Endothelial cell of umbilical vein (primary cell): ENCODE results near the gene SERINC2. TPM values are rescaled to one million over a fixed set of nuclear protein-coding genes. Genes with fewer than 3 reads are reported as not detected.

Experiments used
- BruUV-seq: library from RNA; stranded (reverse); fragments of 400-500 nt; replicated peaks from 2 replicates; lab custom pipeline; 2021; lab: Mats Ljungman, UMichigan
- CTCF ChIA-PET: fragments of 300-600, 350-600 bp; sonication (Branson Sonifier 250); formaldehyde crosslinking; loops from one replicate; lab custom pipeline; 2021; ENCODE audit warnings: antibody characterized with exemption, inconsistent platforms; lab: Charles Lee
- POLR2A ChIA-PET: fragments of 300-600, 350-600 bp; sonication (Branson Sonifier 250); formaldehyde crosslinking; loops from one replicate; lab custom pipeline; 2021; ENCODE audit warnings: antibody characterized with exemption, inconsistent platforms; lab: Charles Lee
- DNase-seq: peaks from one replicate; pipeline ENCODE4 v3.0.0-alpha.2; 2011; ENCODE audit warnings: low read depth, low spot score
- FAIRE-seq: peaks from 2 replicates; lab custom pipeline; 2011; peaks lifted over from hg19 to GRCh38; lab: Jason Lieb, UNC
- H2AFZ ChIP-seq: 2 replicates; pipeline ENCODE4 v1.6.0; 2012; ENCODE audit warnings: low read depth, low read length, control low read depth, inconsistent platforms
- H3K27ac ChIP-seq: 2 replicates; pipeline ENCODE4 v1.5.1; 2011; ENCODE audit warnings: low read depth, mild to moderate bottlenecking, control low read depth, low read length, moderate library complexity; ENCODE audit not compliant: insufficient read depth
- H3K27me3 ChIP-seq, 2 experiments: 2 replicates each; pipeline versions ENCODE4 v1.6.0 to v1.6.1; 2011; ENCODE audit warnings: low read length in 2 of 2, mixed read lengths in 1 of 2; ENCODE audit not compliant: control insufficient read depth in 2 of 2, insufficient read depth in 2 of 2
- H3K36me3 ChIP-seq, 2 experiments: 2 replicates in 1 of 2; 3 replicates in 1 of 2; pipeline ENCODE4 v1.5.1; 2011; ENCODE audit warnings: low read length in 2 of 2, mild to moderate bottlenecking in 1 of 2, moderate library complexity in 1 of 2; ENCODE audit not compliant: control insufficient read depth in 2 of 2, insufficient read depth in 2 of 2; ENCODE audit errors: extremely low read depth in 1 of 2
- H3K4me1 ChIP-seq: 3 replicates; pipeline ENCODE4 v1.5.1; 2011; ENCODE audit warnings: mild to moderate bottlenecking, low read length; ENCODE audit not compliant: control insufficient read depth, insufficient read depth; ENCODE audit errors: extremely low read depth
- H3K4me2 ChIP-seq: 2 replicates; pipeline ENCODE4 v1.6.1; 2011; ENCODE audit warnings: low read length, control low read depth, mixed read lengths; ENCODE audit not compliant: insufficient read depth
- H3K4me3 ChIP-seq, 3 experiments: fragments of 200-600 bp in 1 of 3; sonication (generic), shearing (Covaris generic) in 1 of 3; replicated peaks in 1 of 3; 2 replicates each; pipeline ENCODE4 v1.5.1; 2011 to 2016; ENCODE audit warnings: control low read depth in 3 of 3, low read length in 3 of 3, mild to moderate bottlenecking in 2 of 3, inconsistent platforms in 1 of 3, low read depth in 1 of 3, moderate library complexity in 1 of 3; ENCODE audit not compliant: insufficient read depth in 1 of 3
- H3K79me2 ChIP-seq: 2 replicates; pipeline ENCODE4 v1.6.0; 2012; ENCODE audit warnings: low read length, inconsistent platforms; ENCODE audit not compliant: control insufficient read depth, insufficient read depth
- H3K9ac ChIP-seq: replicated peaks from 2 replicates; pipeline ENCODE3; 2011; ENCODE audit warnings: low read length, control low read depth; ENCODE audit not compliant: insufficient read depth; ENCODE audit errors: extremely low read depth
- H3K9me1 ChIP-seq: replicated peaks from 3 replicates; pipeline ENCODE4 v1.6.0; 2011; ENCODE audit warnings: mild to moderate bottlenecking, low read length; ENCODE audit not compliant: control insufficient read depth, insufficient read depth; ENCODE audit errors: extremely low read depth
- H3K9me3 ChIP-seq: replicated peaks from 2 replicates; pipeline ENCODE4 v1.5.1; 2012; ENCODE audit warnings: low read length, inconsistent platforms; ENCODE audit not compliant: control insufficient read depth, insufficient read depth
- H4K20me1 ChIP-seq: replicated peaks from 2 replicates; pipeline ENCODE3; 2011; ENCODE audit warnings: mild to moderate bottlenecking, low read length; ENCODE audit not compliant: control insufficient read depth, insufficient read depth; ENCODE audit errors: extremely low read depth
- CTCF ChIP-seq, 2 donors: IDR thresholded peaks; 1 replicate in 1 of 2; 2 replicates in 1 of 2; pipeline ENCODE4 v1.5.1; 2011; ENCODE audit warnings: low read length in 2 of 2, mild to moderate bottlenecking in 2 of 2, moderate library complexity in 2 of 2, control low read depth in 1 of 2, inconsistent platforms in 1 of 2, low read depth in 1 of 2; ENCODE audit not compliant: insufficient read depth in 1 of 2; ENCODE audit errors: extremely low read depth in 1 of 2
- EZH2 ChIP-seq: IDR thresholded peaks from 2 replicates; pipeline ENCODE4 v1.6.1; 2012; ENCODE audit warnings: borderline replicate concordance, low read depth, mild to moderate bottlenecking, moderate library complexity, low read length, inconsistent platforms; ENCODE audit not compliant: severe bottlenecking
- FOS ChIP-seq: IDR thresholded peaks from 2 replicates; pipeline ENCODE4 v1.6.1; 2011; ENCODE audit warnings: mild to moderate bottlenecking, low read length, moderate library complexity, borderline replicate concordance; ENCODE audit not compliant: insufficient read depth
- GATA2 ChIP-seq: IDR thresholded peaks from 2 replicates; pipeline ENCODE4 v1.7.0; 2011; ENCODE audit warnings: low read depth, mild to moderate bottlenecking, moderate library complexity, mixed read lengths, low read length; ENCODE audit not compliant: insufficient read length, insufficient read depth
- JUN ChIP-seq: IDR thresholded peaks from 2 replicates; pipeline ENCODE4 v1.6.1; 2011; ENCODE audit warnings: borderline replicate concordance, low read depth; ENCODE audit not compliant: insufficient read length, insufficient read depth
- MAX ChIP-seq: IDR thresholded peaks from 2 replicates; pipeline ENCODE4 v1.6.1; 2011; ENCODE audit not compliant: insufficient read depth, insufficient read length
- MYC ChIP-seq: IDR thresholded peaks from one replicate; pipeline ENCODE4 v1.6.1; 2011; ENCODE audit warnings: mild to moderate bottlenecking, low read depth, low read length
- POLR2A ChIP-seq: IDR thresholded peaks from 2 replicates; pipeline ENCODE4 v1.6.1; 2012; ENCODE audit warnings: low read depth, mild to moderate bottlenecking, control low read depth, low read length
- POLR2AphosphoS5 ChIP-seq: IDR thresholded peaks from 2 replicates; pipeline ENCODE4 v1.6.1; 2012; ENCODE audit warnings: low read depth, mild to moderate bottlenecking, control low read depth, low read length, moderate library complexity; ENCODE audit not compliant: insufficient read depth
- dilution Hi-C: fragments of 300-500 bp; cut with MboI; formaldehyde crosslinking; loops from one replicate; pipeline ENCODE4 v1.15.0; 2019; ENCODE audit warnings: low sequenced_read_pairs; ENCODE audit not compliant: extremely low pct_ligation_motif_present
- intact Hi-C: fragments of 100-400 bp; cut with micrococcal nuclease; formaldehyde crosslinking; loops from one replicate; pipeline ENCODE4 v1.10.0; 2022
- polyA plus RNA-seq, 4 experiments: library from polyadenylated mRNA; depleted of rRNA in 3 of 4; stranded (reverse) in 3 of 4; unstranded in 1 of 4; fragments of >200 nt; gene quantifications; 2 replicates each; pipeline versions ENCODE4 v1.2.1 to v1.2.3, GENCODE V29; 2011 to 2012; ENCODE audit warnings: missing spikeins in 1 of 4
- total RNA-seq: library from RNA; stranded (reverse); gene quantifications from 2 replicates; pipeline ENCODE4 v1.2.3, GENCODE V29; 2021

Gene SERINC2
- total and polyA plus RNA-seq, 2 donors (not counting 3 experiments of a cell fraction or from before 2014, with no cell fraction given): 19.4 to 34.6 TPM

DNA sequence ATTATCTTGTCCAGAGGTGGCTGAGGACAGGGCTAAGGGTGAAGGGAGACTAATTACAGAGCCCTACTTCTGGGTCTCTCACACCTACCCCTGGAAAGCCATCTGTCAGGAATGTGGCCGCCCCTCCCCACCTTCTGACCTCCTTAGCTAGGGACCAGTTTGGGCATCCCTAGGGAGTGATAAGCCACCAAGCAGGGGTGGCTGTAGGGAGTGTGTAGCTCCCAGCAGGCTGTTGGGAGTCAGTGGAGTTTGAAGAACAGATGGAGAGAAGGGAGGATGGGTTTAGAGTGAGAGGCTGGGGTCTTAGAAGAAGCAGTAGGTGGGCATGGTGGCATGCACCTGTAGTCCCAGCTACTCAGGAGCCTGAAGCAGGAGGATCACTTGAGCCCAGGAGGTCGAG, 808 bp upstream of the SERINC2 start:
- no peaks in the 10 kb centered on the region for H3K9me1 ChIP-seq
- H3K9ac ChIP-seq: no peak overlapping the region
- H3K36me3 ChIP-seq: no peaks in the 10 kb centered on the region
- no peak overlapping the region for H3K27ac ChIP-seq
- no TSS peak for BruUV-seq
- H3K4me1 ChIP-seq: peaks cover 5% of the 10 kb centered on the region
- no peak overlapping the region for H3K4me2 ChIP-seq
- no peaks in the 10 kb centered on the region for H4K20me1 ChIP-seq
- no peak overlapping the region for H3K4me3 ChIP-seq
- dilution Hi-C loops: no loop called here
- ChIA-PET POLR2A (no interaction called here), CTCF (interaction anchor here (1.4 to 17.5 kb wide), 3 partner anchors 10 to 137 kb away, joined by 3 to 236 read pairs (median 3); no protein-coding TSS in a partner anchor)
- no peak for FAIRE-seq
- peaks cover 9 to 26% of the 10 kb centered on the region in 2 experiments for H3K27me3 ChIP-seq
- TF ChIP-seq EZH2 (no peak), POLR2AphosphoS5 (no peak), JUN (no peak), FOS (no peak), CTCF (IDR thresholded peaks at IDR 0.05; ENCODE audit: extremely low read depth in 1 of 2, insufficient read depth in 1 of 2, low read depth in 1 of 2, low read length in 2 of 2) (no peak), POLR2A (no peak), MYC (no peak), MAX (no peak), GATA2 (no peak)
- intact Hi-C loops: no loop called here
- no peak overlapping the region for H2AFZ ChIP-seq
- H3K79me2 ChIP-seq: no peaks in the 10 kb centered on the region
- DNase-seq: no peak
- no peaks in the 10 kb centered on the region for H3K9me3 ChIP-seq
